ENCODE results near the gene BMPR2. TPM values are rescaled to one million over a fixed set of nuclear protein-coding genes. Genes with fewer than 3 reads are reported as not detected.
"Not testable (repeated sequence)": the region's sequence is repeated elsewhere in the genome, so short reads cannot be mapped to it uniquely, and the experiment has no call there.

Gene BMPR2
- polyA plus RNA-seq, 3 donors = 4.1 to 6.4 (median 4.8) TPM

DNA sequence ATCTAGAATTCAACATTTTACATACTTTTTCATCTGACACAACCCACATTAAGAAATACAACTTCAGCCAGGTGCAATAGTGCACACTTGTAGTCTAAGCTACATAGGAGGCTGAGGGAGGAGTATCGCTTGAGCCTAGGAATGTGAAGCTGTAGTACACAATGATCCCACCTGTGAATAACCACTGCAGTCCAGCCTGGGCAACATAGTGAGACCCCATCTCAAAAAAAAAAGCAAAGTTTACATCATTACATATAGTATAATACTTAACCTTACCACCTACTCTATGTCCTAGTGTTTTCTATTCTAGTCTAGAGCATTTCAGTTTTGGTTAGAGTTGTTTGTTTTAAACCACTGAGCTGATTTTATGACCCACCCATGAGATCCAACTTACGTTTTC, 172.1 kb downstream of the BMPR2 start:
- H3K27ac Mint-ChIP-seq = no peak overlapping the region

DNA sequence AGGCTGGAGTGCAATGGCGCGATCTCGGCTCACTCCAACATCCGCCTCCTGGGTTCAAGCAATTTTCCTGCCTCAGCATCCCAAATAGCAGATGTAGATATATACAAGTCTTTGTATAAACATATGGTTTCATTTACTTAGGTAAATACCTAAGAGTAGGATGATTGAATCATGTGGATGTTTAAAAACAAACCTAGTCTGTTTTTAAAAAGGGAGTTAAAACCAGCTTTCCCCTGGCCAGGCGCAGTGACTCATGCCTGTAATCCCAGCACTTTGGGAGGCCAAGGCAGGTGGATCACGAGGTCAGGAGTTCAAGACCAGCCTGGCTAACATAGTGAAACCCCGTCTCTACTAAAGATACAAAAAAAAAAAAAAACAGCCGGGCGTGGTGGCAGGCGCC, 174.9 kb downstream of the BMPR2 start:
- H3K4me3 Mint-ChIP-seq; H3K9me3 ChIP-seq (replicated peaks in 1 of 2; ENCODE audit: control insufficient read depth in 1 of 2, insufficient read depth in 1 of 2, low read length in 2 of 2); H3K27ac ChIP-seq (ENCODE audit: low read depth in 1 of 2, low read length in 2 of 2); H3K27me3 ChIP-seq (ENCODE audit: control insufficient read depth in 2 of 2, insufficient read depth in 2 of 2, low read length in 2 of 2); H3K27ac Mint-ChIP-seq; H3K79me2 ChIP-seq (ENCODE audit: insufficient read depth, low read length); H3K4me1 ChIP-seq (ENCODE audit: control insufficient read depth in 1 of 2, insufficient read depth in 2 of 2, low read length in 2 of 2); H3K4me2 ChIP-seq (replicated peaks; ENCODE audit: extremely low read depth, low read length, poor library complexity, severe bottlenecking); H4K20me1 ChIP-seq (ENCODE audit: insufficient read depth, low read length); H2AFZ ChIP-seq (ENCODE audit: insufficient read depth, low read depth, low read length, poor library complexity, severe bottlenecking); H3K9me3 Mint-ChIP-seq; intact Hi-C loops (cut with micrococcal nuclease); DNase-seq; H3K9ac ChIP-seq (ENCODE audit: insufficient read depth, low read length, poor library complexity, severe bottlenecking); H3K4me1 Mint-ChIP-seq; H3K27me3 Mint-ChIP-seq (ENCODE audit: low read depth in 3 of 3); H3K4me3 ChIP-seq (replicated peaks in 1 of 3; ENCODE audit: low read depth in 2 of 3, low read length in 3 of 3): not testable (repeated sequence)
- H3K36me3 ChIP-seq (replicated peaks in 1 of 2; ENCODE audit: control insufficient read depth in 1 of 2, insufficient read depth in 2 of 2, low read length in 2 of 2) = peaks cover 14 to 24% of the 10 kb centered on the region in 2 donors
- WGBS (ENCODE audit: insufficient coverage) = 100% methylated on average over 1 of the region's 10 CpGs
- H3K36me3 Mint-ChIP-seq = peaks cover 25 to 38% of the 10 kb centered on the region in 2 donors

More for the DNA sequence above, 172.1 kb downstream of the BMPR2 start:
- H3K4me1 ChIP-seq (ENCODE audit: control insufficient read depth in 1 of 2, insufficient read depth in 2 of 2, low read length in 2 of 2) = no peaks in the 10 kb centered on the region
- DNase-seq = no peak
- no peaks in the 10 kb centered on the region for H4K20me1 ChIP-seq (ENCODE audit: insufficient read depth, low read length)
- H3K27me3 ChIP-seq (ENCODE audit: control insufficient read depth in 2 of 2, insufficient read depth in 2 of 2, low read length in 2 of 2) = no peaks in the 10 kb centered on the region
- H3K9me3 ChIP-seq (replicated peaks in 1 of 2; ENCODE audit: control insufficient read depth in 1 of 2, insufficient read depth in 1 of 2, low read length in 2 of 2) = no peaks in the 10 kb centered on the region
- no peak overlapping the region for H3K4me3 ChIP-seq (replicated peaks in 1 of 3; ENCODE audit: low read depth in 2 of 3, low read length in 3 of 3)
- Mint-ChIP-seq H3K36me3 (peaks cover 12 to 16% of the 10 kb centered on the region in 2 donors), H3K9me3 (peaks cover 0 to 2% (median 0%) of the 10 kb centered on the region in 7 donors), H3K4me3 (no peak overlapping the region), H3K27me3 (ENCODE audit: low read depth in 3 of 3) (no peaks in the 10 kb centered on the region), H3K4me1 (no peaks in the 10 kb centered on the region)
- TF ChIP-seq, protein P1, sequence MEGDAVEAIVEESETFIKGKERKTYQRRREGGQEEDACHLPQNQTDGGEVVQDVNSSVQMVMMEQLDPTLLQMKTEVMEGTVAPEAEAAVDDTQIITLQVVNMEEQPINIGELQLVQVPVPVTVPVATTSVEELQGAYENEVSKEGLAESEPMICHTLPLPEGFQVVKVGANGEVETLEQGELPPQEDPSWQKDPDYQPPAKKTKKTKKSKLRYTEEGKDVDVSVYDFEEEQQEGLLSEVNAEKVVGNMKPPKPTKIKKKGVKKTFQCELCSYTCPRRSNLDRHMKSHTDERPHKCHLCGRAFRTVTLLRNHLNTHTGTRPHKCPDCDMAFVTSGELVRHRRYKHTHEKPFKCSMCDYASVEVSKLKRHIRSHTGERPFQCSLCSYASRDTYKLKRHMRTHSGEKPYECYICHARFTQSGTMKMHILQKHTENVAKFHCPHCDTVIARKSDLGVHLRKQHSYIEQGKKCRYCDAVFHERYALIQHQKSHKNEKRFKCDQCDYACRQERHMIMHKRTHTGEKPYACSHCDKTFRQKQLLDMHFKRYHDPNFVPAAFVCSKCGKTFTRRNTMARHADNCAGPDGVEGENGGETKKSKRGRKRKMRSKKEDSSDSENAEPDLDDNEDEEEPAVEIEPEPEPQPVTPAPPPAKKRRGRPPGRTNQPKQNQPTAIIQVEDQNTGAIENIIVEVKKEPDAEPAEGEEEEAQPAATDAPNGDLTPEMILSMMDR (IDR thresholded peaks at IDR 0.05) = no peak
- H3K27ac ChIP-seq (ENCODE audit: low read depth in 1 of 2, low read length in 2 of 2) = no peak overlapping the region
- WGBS (ENCODE audit: insufficient coverage) = no CpG with 5 or more reads among the region's 2 CpGs
- H2AFZ ChIP-seq (ENCODE audit: insufficient read depth, low read depth, low read length, poor library complexity, severe bottlenecking) = no peak overlapping the region
- peaks cover 5 to 9% of the 10 kb centered on the region in 2 donors for H3K36me3 ChIP-seq (replicated peaks in 1 of 2; ENCODE audit: control insufficient read depth in 1 of 2, insufficient read depth in 2 of 2, low read length in 2 of 2)
- no peak overlapping the region for H3K9ac ChIP-seq (ENCODE audit: insufficient read depth, low read length, poor library complexity, severe bottlenecking)
- no peak overlapping the region for H3K4me2 ChIP-seq (replicated peaks; ENCODE audit: extremely low read depth, low read length, poor library complexity, severe bottlenecking)
- H3K79me2 ChIP-seq (ENCODE audit: insufficient read depth, low read length) = no peaks in the 10 kb centered on the region
- intact Hi-C loops (cut with micrococcal nuclease) = no loop called here

All from CD14-positive monocyte (primary cell).